ENCODE measurements around the gene PLOD2. TPM values are rescaled to one million over a fixed set of nuclear protein-coding genes. Genes with fewer than 3 reads are reported as not detected.

The PLOD2 gene
- 45.0 TPM for total RNA-seq

GRCh38 chr3:146160964-146161662 lies at the start of gene PLOD2:
Gene PLOD2 (minus strand): TSS chr3:146161184. CDS start chr3:146160989, 195 bp downstream.

Other genes with a start within 250 kb of the PLOD2 start
- 30.2 TPM for gene PLSCR4, start 89.9 kb upstream of the PLOD2 start, total RNA-seq

All from diencephalon (tissue), 1 donor.